Measurements from ENCODE around the gene SPACA6. TPM values are rescaled to one million over a fixed set of nuclear protein-coding genes. Genes with fewer than 3 reads are reported as not detected.
A peak's percentile ranks its signal among the peaks of the same experiment; 100 is the strongest.

The SPACA6 gene
- total RNA-seq, 2 donors from 2014 or later = 18.4 to 26.8 TPM

GRCh38 chr19:51663650-51664049 lies 29.5 kb upstream of the SPACA6 start:
- H3K36me3 Mint-ChIP-seq (ENCODE audit: low read depth) = no peaks in the 10 kb centered on the region
- WGBS, 2 experiments (ENCODE audit: insufficient coverage in 1 of 2, insufficient read length in 1 of 2) = 42 to 65% methylated on average over 2 to 3 of the region's 3 CpGs

GRCh38 chr19:51664131-51664530 lies 29.0 kb upstream of the SPACA6 start:
- no peaks in the 10 kb centered on the region for H3K4me1 Mint-ChIP-seq
- peaks cover 4% of the 10 kb centered on the region for H3K27me3 ChIP-seq (ENCODE audit: control insufficient read depth, insufficient read depth, low read length, poor library complexity, severe bottlenecking)
- no peaks in the 10 kb centered on the region for H3K4me1 ChIP-seq (ENCODE audit: control insufficient read depth, insufficient read depth, low read length)
- H3K36me3 Mint-ChIP-seq (ENCODE audit: low read depth) = no peaks in the 10 kb centered on the region
- no peak overlapping the region for H3K4me3 Mint-ChIP-seq
- no peak for TF ChIP-seq CTCF (conservative IDR thresholded peaks at IDR 0.05)
- H3K36me3 ChIP-seq (ENCODE audit: control insufficient read depth, insufficient read depth, low read length) = no peaks in the 10 kb centered on the region
- no peak overlapping the region for H3K27ac ChIP-seq (ENCODE audit: low read depth, low read length)
- H3K4me3 ChIP-seq (ENCODE audit: low read length) = no peak overlapping the region
- H3K27ac Mint-ChIP-seq = no peak overlapping the region
- WGBS, 2 experiments (ENCODE audit: insufficient coverage in 1 of 2, insufficient read length in 1 of 2) = 29% methylated on average over 1 of the region's 1 CpG
- H3K9me3 ChIP-seq (ENCODE audit: control insufficient read depth, low read length) = no peaks in the 10 kb centered on the region
- H3K27me3 Mint-ChIP-seq (ENCODE audit: insufficient read depth) = peaks cover 33% of the 10 kb centered on the region
- no peak overlapping the region for H3K9ac ChIP-seq (ENCODE audit: extremely low read depth, low read length, poor library complexity, severe bottlenecking)
- H3K9me3 Mint-ChIP-seq = no peaks in the 10 kb centered on the region
- DNase-seq = no peak

More at GRCh38 chr19:51663650-51664049, 29.5 kb upstream of the SPACA6 start:
- H3K9ac ChIP-seq (ENCODE audit: extremely low read depth, low read length, poor library complexity, severe bottlenecking) = no peak overlapping the region
- Mint-ChIP-seq H3K4me3 (no peak overlapping the region), H3K4me1 (no peaks in the 10 kb centered on the region), H3K27ac (no peak overlapping the region), H3K9me3 (no peaks in the 10 kb centered on the region), H3K27me3 (ENCODE audit: insufficient read depth) (peaks cover 34% of the 10 kb centered on the region)
- H3K36me3 ChIP-seq (ENCODE audit: control insufficient read depth, insufficient read depth, low read length) = no peaks in the 10 kb centered on the region
- no peaks in the 10 kb centered on the region for H3K4me1 ChIP-seq (ENCODE audit: control insufficient read depth, insufficient read depth, low read length)
- H3K27ac ChIP-seq (ENCODE audit: low read depth, low read length) = no peak overlapping the region
- DNase-seq = no peak
- no peaks in the 10 kb centered on the region for H3K9me3 ChIP-seq (ENCODE audit: control insufficient read depth, low read length)
- no peak for TF ChIP-seq CTCF (conservative IDR thresholded peaks at IDR 0.05)
- peaks cover 4% of the 10 kb centered on the region for H3K27me3 ChIP-seq (ENCODE audit: control insufficient read depth, insufficient read depth, low read length, poor library complexity, severe bottlenecking)
- no peak overlapping the region for H3K4me3 ChIP-seq (ENCODE audit: low read length)

GRCh38 chr19:51664997-51665396 lies 28.1 kb upstream of the SPACA6 start:
- H3K36me3 ChIP-seq (ENCODE audit: control insufficient read depth, insufficient read depth, low read length) = no peaks in the 10 kb centered on the region
- peak; percentile 45 for TF ChIP-seq CTCF (conservative IDR thresholded peaks at IDR 0.05)
- no peaks in the 10 kb centered on the region for H3K9me3 Mint-ChIP-seq
- no peak overlapping the region for H3K9ac ChIP-seq (ENCODE audit: extremely low read depth, low read length, poor library complexity, severe bottlenecking)
- H3K27me3 ChIP-seq (ENCODE audit: control insufficient read depth, insufficient read depth, low read length, poor library complexity, severe bottlenecking) = peaks cover 4% of the 10 kb centered on the region
- no peak overlapping the region for H3K4me3 Mint-ChIP-seq
- H3K4me1 Mint-ChIP-seq = no peaks in the 10 kb centered on the region
- H3K27ac ChIP-seq (ENCODE audit: low read depth, low read length) = no peak overlapping the region
- WGBS, 2 experiments (ENCODE audit: insufficient coverage in 1 of 2, insufficient read length in 1 of 2) = 67% methylated on average over 2 of the region's 3 CpGs; no CpG with 5 or more reads in 1 of the 2 experiments
- no peak for DNase-seq
- no peak overlapping the region for H3K4me3 ChIP-seq (ENCODE audit: low read length)
- no peak overlapping the region for H3K27ac Mint-ChIP-seq
- no peaks in the 10 kb centered on the region for H3K9me3 ChIP-seq (ENCODE audit: control insufficient read depth, low read length)
- peaks cover 33% of the 10 kb centered on the region for H3K27me3 Mint-ChIP-seq (ENCODE audit: insufficient read depth)
- H3K4me1 ChIP-seq (ENCODE audit: control insufficient read depth, insufficient read depth, low read length) = no peaks in the 10 kb centered on the region
- no peaks in the 10 kb centered on the region for H3K36me3 Mint-ChIP-seq (ENCODE audit: low read depth)
